IMR-90 (cell line): ENCODE data around the gene PYY. TPM values are rescaled to one million over a fixed set of nuclear protein-coding genes. Genes with fewer than 3 reads are reported as not detected.

Experiments used
- ATAC-seq: fragments of 200-7000 bp; cut with Tn5 transposase; 2 replicates; pipeline ENCODE4 v1.9.1; 2020; ENCODE audit warnings: low read depth, mild to moderate bottlenecking, moderate library complexity
- BruUV-seq: library from RNA; stranded (reverse); fragments of 400-500 nt; replicated peaks from 2 replicates; lab custom pipeline; 2021; lab: Mats Ljungman, UMichigan
- CTCF ChIA-PET: fragments of 300-600 bp; formaldehyde crosslinking; extraction: SDS; loops from one replicate; lab custom pipeline; 2021; ENCODE audit warnings: antibody characterized with exemption; lab: Yijun Ruan, JAX
- POLR2A ChIA-PET: fragments of 300-600 bp; sonication (Branson Sonifier 250); formaldehyde crosslinking; loops from one replicate; lab custom pipeline; 2022; ENCODE audit warnings: antibody characterized with exemption; ENCODE audit not compliant: unreplicated experiment; lab: Charles Lee
- DNase-seq: peaks from one replicate; pipeline ENCODE4 v3.0.0; 2013
- H2AFZ ChIP-seq: replicated peaks from 2 replicates; pipeline ENCODE3; 2013; ENCODE audit warnings: low read length, mild to moderate bottlenecking; ENCODE audit not compliant: poor library complexity
- H2AK5ac ChIP-seq: 2 replicates; pipeline ENCODE4 v1.6.1; 2013; ENCODE audit warnings: low read depth, low read length, inconsistent platforms
- H2AK9ac ChIP-seq: replicated peaks from 2 replicates; pipeline ENCODE3; 2013; ENCODE audit warnings: mild to moderate bottlenecking, low read depth, low read length, moderate library complexity; ENCODE audit not compliant: poor library complexity
- H2BK120ac ChIP-seq: 2 replicates; pipeline ENCODE4 v1.6.1; 2013; ENCODE audit warnings: low read depth, low read length, inconsistent platforms
- H2BK15ac ChIP-seq: 3 replicates; pipeline ENCODE4 v1.6.1; 2013; ENCODE audit warnings: low read depth, low read length, inconsistent platforms
- H2BK20ac ChIP-seq: 2 replicates; pipeline ENCODE4 v1.6.1; 2013; ENCODE audit warnings: low read depth, mild to moderate bottlenecking, inconsistent platforms, low read length, moderate library complexity
- H2BK5ac ChIP-seq: 2 replicates; pipeline ENCODE4 v1.6.1; 2013; ENCODE audit warnings: mild to moderate bottlenecking, low read depth, low read length, inconsistent platforms; ENCODE audit not compliant: poor library complexity, severe bottlenecking
- H3K14ac ChIP-seq: replicated peaks from 2 replicates; pipeline ENCODE4 v1.6.1; 2013; ENCODE audit warnings: low read depth, low read length, inconsistent platforms
- H3K18ac ChIP-seq: 2 replicates; pipeline ENCODE4 v1.6.1; 2013; ENCODE audit warnings: low read depth, low read length, control low read depth
- H3K23ac ChIP-seq: 2 replicates; pipeline ENCODE4 v1.6.1; 2013; ENCODE audit warnings: low read depth, low read length, inconsistent platforms
- H3K27ac ChIP-seq: 2 replicates; pipeline ENCODE4 v1.5.1; 2013; ENCODE audit warnings: mild to moderate bottlenecking, control low read depth, low read length; ENCODE audit not compliant: insufficient read depth
- H3K27me3 ChIP-seq: 2 replicates; pipeline ENCODE4 v1.6.1; 2013; ENCODE audit warnings: low read length; ENCODE audit not compliant: control insufficient read depth, insufficient read depth
- H3K36me3 ChIP-seq: 2 replicates; pipeline ENCODE4 v1.6.1; 2013; ENCODE audit warnings: low read length, mixed read lengths; ENCODE audit not compliant: control insufficient read depth, insufficient read depth
- H3K4ac ChIP-seq: 2 replicates; pipeline ENCODE4 v1.6.1; 2013; ENCODE audit warnings: low read depth, low read length, inconsistent platforms
- H3K4me1 ChIP-seq: 2 replicates; pipeline ENCODE4 v1.6.1; 2013; ENCODE audit warnings: low read length, mixed read lengths; ENCODE audit not compliant: control insufficient read depth, insufficient read depth
- H3K4me2 ChIP-seq: 2 replicates; pipeline ENCODE4 v1.6.1; 2013; ENCODE audit warnings: low read depth, mild to moderate bottlenecking, control low read depth, low read length, moderate library complexity
- H3K4me3 ChIP-seq: 2 replicates; pipeline ENCODE4 v1.5.1; 2013; ENCODE audit warnings: low read depth, mild to moderate bottlenecking, control low read depth, low read length, moderate library complexity; ENCODE audit not compliant: insufficient read depth
- H3K56ac ChIP-seq: 2 replicates; pipeline ENCODE4 v1.6.1; 2013; ENCODE audit warnings: low read length, inconsistent platforms; ENCODE audit not compliant: insufficient read depth; ENCODE audit errors: extremely low read depth
- H3K79me1 ChIP-seq, 2 experiments: 2 replicates each; pipeline ENCODE4 v1.6.1; 2013; ENCODE audit warnings: low read length in 2 of 2, inconsistent platforms in 1 of 2, low read depth in 1 of 2
- H3K9ac ChIP-seq: 2 replicates; pipeline ENCODE4 v1.6.1; 2013; ENCODE audit warnings: low read depth, low read length, control low read depth
- H3K9me1 ChIP-seq: 2 replicates; pipeline ENCODE4 v1.6.1; 2013; ENCODE audit warnings: low read length, inconsistent platforms; ENCODE audit not compliant: insufficient read depth
- H3K9me3 ChIP-seq: 2 replicates; pipeline ENCODE4 v1.6.1; 2013; ENCODE audit warnings: low read length; ENCODE audit not compliant: control insufficient read depth, insufficient read depth
- H4K20me1 ChIP-seq: 2 replicates; pipeline ENCODE4 v1.6.1; 2013; ENCODE audit warnings: low read length, inconsistent platforms; ENCODE audit not compliant: insufficient read depth
- H4K5ac ChIP-seq: 2 replicates; pipeline ENCODE4 v1.6.1; 2013; ENCODE audit warnings: mild to moderate bottlenecking, low read depth, low read length, control low read depth
- H4K8ac ChIP-seq, 2 experiments: 2 replicates each; pipeline ENCODE4 v1.6.1; 2013; ENCODE audit warnings: low read depth in 2 of 2, low read length in 2 of 2, control low read depth in 1 of 2, inconsistent platforms in 1 of 2
- H4K91ac ChIP-seq: 2 replicates; pipeline ENCODE4 v1.6.1; 2013; ENCODE audit warnings: low read depth, low read length, inconsistent platforms; ENCODE audit not compliant: insufficient read depth
- BHLHE40 ChIP-seq: fragments of 150-350 bp; IDR thresholded peaks from 2 replicates; pipeline ENCODE4 v1.6.1; 2016; ENCODE audit warnings: mild to moderate bottlenecking, low read depth, low read length
- CHD1 ChIP-seq: IDR thresholded peaks from 2 replicates; pipeline ENCODE4 v1.6.1; 2012; ENCODE audit warnings: low read depth, low read length, improper control_type of control experiment
- FOS ChIP-seq: fragments of 150-350 bp; IDR thresholded peaks from 2 replicates; pipeline ENCODE4 v1.6.1; 2016; ENCODE audit warnings: low read depth, low read length
- MAFK ChIP-seq: IDR thresholded peaks from 2 replicates; pipeline ENCODE4 v1.6.1; 2012; ENCODE audit warnings: low read depth, low read length, improper control_type of control experiment
- MAZ ChIP-seq: IDR thresholded peaks from 2 replicates; pipeline ENCODE4 v1.6.1; 2012; ENCODE audit warnings: low read depth, mild to moderate bottlenecking, low read length, improper control_type of control experiment, moderate library complexity, borderline replicate concordance
- NFE2L2 ChIP-seq: fragments of 150-350 bp; IDR thresholded peaks from 2 replicates; pipeline ENCODE4 v1.6.1; 2016; ENCODE audit warnings: low read depth, mild to moderate bottlenecking, low read length
- POLR2A ChIP-seq: IDR thresholded peaks from 2 replicates; pipeline ENCODE4 v1.6.1; 2012; ENCODE audit warnings: mild to moderate bottlenecking, low read depth, low read length
- RCOR1 ChIP-seq: IDR thresholded peaks from 2 replicates; pipeline ENCODE4 v1.6.1; 2012; ENCODE audit warnings: mild to moderate bottlenecking, low read length, improper control_type of control experiment; ENCODE audit not compliant: insufficient replicate concordance
- RFX5 ChIP-seq: IDR thresholded peaks from 2 replicates; pipeline ENCODE4 v1.8.0; 2012; ENCODE audit warnings: low read depth, mild to moderate bottlenecking, low read length, moderate library complexity
- SMC3 ChIP-seq: fragments of 150-350 bp; IDR thresholded peaks from 2 replicates; pipeline ENCODE4 v1.6.1; 2016; ENCODE audit warnings: low read depth, mild to moderate bottlenecking, antibody characterized with exemption, low read length, moderate library complexity
- WGBS, 2 experiments: methylation state at CpG; one replicate each; pipeline versions ENCODE4 v1.1.5 to v1.1.7; 2013; ENCODE audit warnings: missing lambda C conversion rate in 2 of 2; ENCODE audit not compliant: insufficient read length in 1 of 2; ENCODE audit errors: extremely low coverage in 2 of 2; 5-methylcytosine and 5-hydroxymethylcytosine counted together
- dilution Hi-C: fragments of 300-500 bp; cut with HindIII; formaldehyde crosslinking; loops from one replicate; pipeline ENCODE4 v1.14.3; 2018; ENCODE audit warnings: low sequenced_read_pairs; ENCODE audit not compliant: unreplicated experiment
- in situ Hi-C: fragments of 300-500 bp; cut with MboI; formaldehyde crosslinking; loops from 3 replicates; pipeline ENCODE4 v1.14.3; 2019; ENCODE audit warnings: low sequenced_read_pairs, inconsistent platforms, mixed read lengths
- intact Hi-C: fragments of 100-400 bp; cut with micrococcal nuclease; formaldehyde crosslinking; loops from 2 replicates; pipeline ENCODE4 v1.10.0; 2022
- polyA plus RNA-seq, 3 experiments: library from polyadenylated mRNA; depleted of rRNA; stranded (reverse); fragments of >200 nt; gene quantifications; 2 replicates each; pipeline ENCODE4 v1.2.3, GENCODE V29; 2012; ENCODE audit warnings: low replicate concordance in 1 of 3
- total RNA-seq: library from RNA; depleted of rRNA; stranded (reverse); fragments of >200 nt; gene quantifications from 2 replicates; pipeline ENCODE4 v1.2.3, GENCODE V29; 2012

The PYY gene
- total and polyA plus RNA-seq, 2 of the 4 experiments (the other 2 are of a cell fraction) = not detected

GRCh38 chr17:43999024-43999423 is 45.3 kb upstream of the PYY start:
- H3K4me1 ChIP-seq = peaks cover 4% of the 10 kb centered on the region
- peaks cover 15% of the 10 kb centered on the region for H3K27me3 ChIP-seq
- no peak overlapping the region for H2AK9ac ChIP-seq
- H4K8ac ChIP-seq = no peak overlapping the region
- no peak overlapping the region for H3K14ac ChIP-seq
- WGBS, 2 experiments = 73% methylated on average over 4 of the region's 4 CpGs; no CpG with 5 or more reads in 1 of the 2 experiments
- H3K27ac ChIP-seq = no peak overlapping the region
- TF ChIP-seq CHD1 (no peak), MAZ (no peak), POLR2A (no peak), NFE2L2 (no peak), BHLHE40 (no peak), FOS (no peak), MAFK (no peak), SMC3 (no peak), RCOR1 (no peak), RFX5 (no peak)
- no TSS peak for BruUV-seq
- H2AFZ ChIP-seq = peak overlapping the region; percentile 24
- ATAC-seq = no peak
- H3K23ac ChIP-seq = no peak overlapping the region
- no peak overlapping the region for H2BK120ac ChIP-seq
- no peaks in the 10 kb centered on the region for H3K79me1 ChIP-seq
- DNase-seq = no peak
- in situ Hi-C loops (no loop called here), intact Hi-C loops (no loop called here), dilution Hi-C loops (no loop called here)
- no peak overlapping the region; the same call in 2 of the 3 replicates for H2BK15ac ChIP-seq
- peak overlapping the region; percentile 64; the same call in 1 of the 2 replicates for H2AK5ac ChIP-seq
- no peaks in the 10 kb centered on the region for H4K20me1 ChIP-seq
- no peak overlapping the region for H4K91ac ChIP-seq
- no peak overlapping the region for H3K56ac ChIP-seq
- H3K18ac ChIP-seq = no peak overlapping the region
- ChIA-PET POLR2A (no interaction called here), CTCF (interaction anchor here (0.6 kb wide), 1 partner anchor 272 kb away, joined by 8 read pairs; no protein-coding TSS in a partner anchor)
- no peak overlapping the region for H3K4me3 ChIP-seq
- H3K9ac ChIP-seq = no peak overlapping the region
- no peak overlapping the region for H4K5ac ChIP-seq
- H3K9me1 ChIP-seq = peaks cover 6% of the 10 kb centered on the region
- no peak overlapping the region for H3K4me2 ChIP-seq
- no peak overlapping the region for H3K4ac ChIP-seq
- H2BK5ac ChIP-seq = no peak overlapping the region
- H3K9me3 ChIP-seq = no peaks in the 10 kb centered on the region
- H2BK20ac ChIP-seq = no peak overlapping the region
- no peaks in the 10 kb centered on the region for H3K36me3 ChIP-seq
